HepG2 (cell line): Measurements from ENCODE around the gene ZNF574.

Experiments
- CHCHD3 ChIP-seq: sonication (generic); formaldehyde crosslinking; IDR thresholded peaks from 2 replicates; pipeline ENCODE4 v1.8.0; 2022; ENCODE audit warnings: mild to moderate bottlenecking, missing genetic modification reagents, moderate library complexity
- EZH2 ChIP-seq: conservative IDR thresholded peaks from 2 replicates; pipeline ENCODE4 v1.6.1; 2012; ENCODE audit warnings: mild to moderate bottlenecking, low read depth, low read length, moderate library complexity
- POLR2AphosphoS2 ChIP-seq: IDR thresholded peaks from 2 replicates; pipeline ENCODE4 v1.6.1; 2011; ENCODE audit warnings: low read depth, low read length, improper control_type of control experiment
- SNRNP70 ChIP-seq: fragments of 200-400 bp; formaldehyde crosslinking; IDR thresholded peaks from 2 replicates; pipeline ENCODE4 v1.6.1; 2017; ENCODE audit warnings: mild to moderate bottlenecking, low read depth, low read length, moderate library complexity
- U2AF2 ChIP-seq: fragments of 200-400 bp; formaldehyde crosslinking; IDR thresholded peaks from 2 replicates; pipeline ENCODE4 v1.6.1; 2017; ENCODE audit warnings: low read depth, mild to moderate bottlenecking, low read length
- ZNF530 ChIP-seq: sonication (generic); formaldehyde crosslinking; IDR thresholded peaks from 2 replicates; pipeline ENCODE4 v1.5.0; 2020; ENCODE audit warnings: low read depth, mild to moderate bottlenecking, missing genetic modification reagents
- TF ChIP-seq, protein P1 (sequence below): sonication (generic); formaldehyde crosslinking; IDR thresholded peaks from 2 replicates; pipeline ENCODE4 v1.5.0; 2020; ENCODE audit warnings: mild to moderate bottlenecking, missing genetic modification reagents, moderate library complexity

DNA sequence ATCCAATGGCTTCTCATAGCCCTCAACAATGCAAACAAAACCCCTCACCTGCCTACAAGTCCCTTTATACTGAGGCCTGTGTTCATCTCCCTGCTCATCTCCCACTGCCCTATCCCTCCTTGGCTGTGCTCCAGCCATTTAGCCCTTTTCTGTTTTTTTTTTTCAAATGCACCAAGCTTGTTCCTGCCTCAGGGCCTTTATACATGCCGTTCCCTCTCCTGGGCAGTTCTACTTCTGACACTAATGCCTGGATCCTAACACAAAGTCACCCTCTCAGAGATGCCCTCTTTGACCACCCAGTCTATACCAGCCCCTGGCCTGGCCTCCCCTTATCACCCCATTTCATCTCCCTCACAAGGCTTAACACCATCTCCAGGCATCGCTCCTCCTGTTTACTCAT, 26.9 kb downstream of the ZNF574 start:
- TF ChIP-seq, protein P1, sequence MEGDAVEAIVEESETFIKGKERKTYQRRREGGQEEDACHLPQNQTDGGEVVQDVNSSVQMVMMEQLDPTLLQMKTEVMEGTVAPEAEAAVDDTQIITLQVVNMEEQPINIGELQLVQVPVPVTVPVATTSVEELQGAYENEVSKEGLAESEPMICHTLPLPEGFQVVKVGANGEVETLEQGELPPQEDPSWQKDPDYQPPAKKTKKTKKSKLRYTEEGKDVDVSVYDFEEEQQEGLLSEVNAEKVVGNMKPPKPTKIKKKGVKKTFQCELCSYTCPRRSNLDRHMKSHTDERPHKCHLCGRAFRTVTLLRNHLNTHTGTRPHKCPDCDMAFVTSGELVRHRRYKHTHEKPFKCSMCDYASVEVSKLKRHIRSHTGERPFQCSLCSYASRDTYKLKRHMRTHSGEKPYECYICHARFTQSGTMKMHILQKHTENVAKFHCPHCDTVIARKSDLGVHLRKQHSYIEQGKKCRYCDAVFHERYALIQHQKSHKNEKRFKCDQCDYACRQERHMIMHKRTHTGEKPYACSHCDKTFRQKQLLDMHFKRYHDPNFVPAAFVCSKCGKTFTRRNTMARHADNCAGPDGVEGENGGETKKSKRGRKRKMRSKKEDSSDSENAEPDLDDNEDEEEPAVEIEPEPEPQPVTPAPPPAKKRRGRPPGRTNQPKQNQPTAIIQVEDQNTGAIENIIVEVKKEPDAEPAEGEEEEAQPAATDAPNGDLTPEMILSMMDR (CRISPR knock-in tag), result no peak
- TF ChIP-seq ZNF530 (CRISPR knock-in tag), result no peak
- TF ChIP-seq CHCHD3 (CRISPR knock-in tag), result no peak
- TF ChIP-seq EZH2, result no peak
- no peak for TF ChIP-seq SNRNP70
- no peak for TF ChIP-seq U2AF2
- TF ChIP-seq POLR2AphosphoS2, result no peak
